ENCODE results near the gene SHLD3. TPM values are rescaled to one million over a fixed set of nuclear protein-coding genes. Genes with fewer than 3 reads are reported as not detected.

SHLD3 gene
- total and polyA plus RNA-seq, 9 of the 15 experiments (the other 6 are each of a cell fraction or from before 2014, with no cell fraction given) = 3.0 to 14.5 (median 8.6) TPM

- TF ChIP-seq ZNF444 (CRISPR knock-in tag; IDR thresholded peaks at IDR 0.05) (no peak), ZNF217 (CRISPR knock-in tag; IDR thresholded peaks at IDR 0.05) (no peak), MIER1 (IDR thresholded peaks at IDR 0.05; ENCODE audit: low read depth) (no peak), CREB1 (IDR thresholded peaks at IDR 0.05) (peak; percentile 72), CREB1 (CRISPR knock-in tag; IDR thresholded peaks at IDR 0.05) (no peak), ETV6 (IDR thresholded peaks at IDR 0.05; ENCODE audit: borderline replicate concordance in 1 of 2, low read depth in 2 of 2, low read length in 1 of 2) (no peak), ETV6 (CRISPR knock-in tag; IDR thresholded peaks at IDR 0.05; ENCODE audit: borderline replicate concordance) (no peak), PURB (CRISPR knock-in tag; IDR thresholded peaks at IDR 0.05; ENCODE audit: low read depth) (no peak), TCF15 (CRISPR knock-in tag; IDR thresholded peaks at IDR 0.05) (no peak), HMGN3 (IDR thresholded peaks at IDR 0.05; ENCODE audit: borderline replicate concordance, extremely low read depth, insufficient read length, low read depth, low read length) (no peak), ZNF143 (CRISPR knock-in tag; IDR thresholded peaks at IDR 0.05) (no peak), ZMIZ1 (IDR thresholded peaks at IDR 0.05; ENCODE audit: low read depth in 2 of 2, low read length in 2 of 2) (no peak), ZNF511 (CRISPR knock-in tag; IDR thresholded peaks at IDR 0.05) (no peak), SP1 (CRISPR knock-in tag; IDR thresholded peaks at IDR 0.05) (no peak), ARHGAP35 (IDR thresholded peaks at IDR 0.05; ENCODE audit: partially characterized antibody) (no peak), ZNF551 (CRISPR knock-in tag; IDR thresholded peaks at IDR 0.05) (no peak), CUX1 (CRISPR knock-in tag; IDR thresholded peaks at IDR 0.05) (no peak), MYC (IDR thresholded peaks at IDR 0.05; ENCODE audit: low read depth, low read length) (no peak; the same call in 1 of the 2 replicates), MYC (CRISPR knock-in tag; IDR thresholded peaks at IDR 0.05; ENCODE audit: borderline replicate concordance, low read depth) (no peak)
Measured at GRCh38 chr5:65624025-65624570, 729 bp upstream of the SHLD3 start, which contains the start of gene TRIM23 (continued).

All from K562 (cell line).